Left renal pelvis (tissue), 4 donors: Measurements from ENCODE around the gene EPAS1. TPM values are rescaled to one million over a fixed set of nuclear protein-coding genes. Genes with fewer than 3 reads are reported as not detected.

Experiments
- DNase-seq, 4 donors: peaks; one replicate each; pipeline ENCODE4 v3.0.0-alpha.2; 2013; ENCODE audit warnings: low read depth in 4 of 4, low spot score in 3 of 4
- polyA plus RNA-seq, 4 donors: library from polyadenylated mRNA; unstranded; fragments of 120-200 nt; gene quantifications; one replicate each; pipeline ENCODE4 v1.2.1, GENCODE V29; 2013; ENCODE audit not compliant: insufficient read length in 4 of 4

EPAS1 gene
- polyA plus RNA-seq: 10 to 100 TPM; 23.0 to 58.5 (median 48.1) TPM

- DNase-seq: peak in 1 of 4 donors; percentile 54
Observed at GRCh38 chr2:46296840-46297545, at the start of gene EPAS1. EPAS1 (plus strand) TSS chr2:46297407; CDS start chr2:46297912, 505 bp downstream.

GRCh38 chr2:46248171-46248570, 49.0 kb upstream of the EPAS1 start:
- DNase-seq: no peak

DNA sequence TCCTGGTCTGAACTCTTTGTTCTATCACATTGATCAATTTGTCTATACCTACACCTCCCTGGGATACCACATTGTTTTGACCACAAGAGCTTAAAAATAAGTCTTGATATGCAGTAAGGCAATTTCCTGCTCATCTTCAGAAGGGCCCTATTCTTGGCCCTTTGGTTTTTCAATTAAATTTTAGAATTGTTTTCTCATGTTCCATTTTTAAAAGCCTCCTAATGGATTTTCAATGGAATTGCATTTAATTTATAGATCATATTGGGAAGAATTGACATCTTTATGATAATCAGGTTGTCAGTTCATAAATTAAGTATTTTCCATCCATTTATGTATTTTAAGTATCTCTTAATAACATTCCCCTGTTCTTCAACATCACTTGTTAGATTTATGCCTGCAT, 47.6 kb upstream of the EPAS1 start:
- DNase-seq: no peak

DNA sequence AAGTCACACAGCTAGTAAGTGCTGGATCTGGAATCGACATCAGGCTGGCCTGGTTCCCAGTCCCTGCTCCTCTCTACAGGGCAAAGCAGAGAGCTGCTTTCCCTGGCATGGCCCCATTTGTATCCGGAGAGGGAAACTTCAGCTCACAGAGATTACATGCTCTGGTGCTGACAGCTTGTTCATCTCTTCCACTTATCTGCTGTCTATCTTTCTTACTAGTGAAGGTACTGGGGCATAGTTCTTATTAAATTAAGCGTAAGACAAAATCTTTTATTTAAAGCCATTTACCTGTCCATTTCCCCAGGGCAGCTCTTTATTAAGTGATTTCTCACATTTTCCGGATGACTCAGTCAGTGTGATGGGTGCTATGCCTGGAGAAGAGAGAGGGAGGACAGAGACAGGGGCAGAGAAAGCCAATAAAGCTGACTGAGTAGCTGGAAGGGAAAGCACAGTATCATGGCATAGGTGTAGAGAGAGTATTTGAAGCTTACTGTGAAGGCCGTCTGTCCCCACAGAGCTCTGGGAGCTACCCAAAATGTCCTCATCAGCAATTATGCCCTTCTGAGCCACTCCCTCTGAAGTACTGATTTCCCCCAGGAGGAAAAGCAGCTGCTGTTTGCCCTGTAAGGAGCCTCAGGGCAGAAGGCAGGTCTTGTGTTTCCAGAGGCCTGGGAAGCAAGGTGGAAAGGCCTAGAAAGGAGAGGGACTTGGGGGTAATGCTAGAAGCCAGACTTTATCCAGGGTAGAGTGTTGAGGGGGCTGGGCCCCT, 44.1 kb upstream of the EPAS1 start:
- no peak for DNase-seq

GRCh38 chr2:46254474-46254873, 42.7 kb upstream of the EPAS1 start:
- DNase-seq: no peak

DNA sequence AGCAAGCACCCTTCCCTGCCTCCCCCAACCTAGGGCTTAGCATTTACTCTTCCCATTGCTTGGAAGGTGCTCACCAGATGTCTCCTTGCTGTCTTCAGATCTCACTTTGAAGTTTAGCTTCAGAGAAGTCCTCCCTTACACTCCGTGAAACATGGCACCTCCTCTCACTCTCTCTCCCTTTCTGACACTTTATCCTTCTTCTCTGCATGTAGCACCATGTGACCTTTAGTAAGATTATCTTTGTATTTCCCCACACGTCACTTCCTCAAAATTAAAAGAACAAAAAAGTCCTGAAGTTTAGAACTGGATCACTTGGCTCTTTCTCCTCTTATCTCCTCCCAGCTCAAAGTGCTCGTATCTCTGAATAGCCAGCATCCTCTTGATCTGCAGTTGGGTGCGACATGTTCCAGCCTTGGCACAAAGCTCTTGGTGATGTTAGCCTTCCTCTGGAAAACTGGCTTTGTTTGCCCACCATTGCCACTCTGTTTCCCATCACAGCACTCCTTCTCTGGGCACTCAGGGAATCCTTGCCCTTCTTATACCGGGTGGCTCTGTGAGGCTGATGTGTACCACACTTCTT, 40.6 kb upstream of the EPAS1 start:
- no peak for DNase-seq

DNA sequence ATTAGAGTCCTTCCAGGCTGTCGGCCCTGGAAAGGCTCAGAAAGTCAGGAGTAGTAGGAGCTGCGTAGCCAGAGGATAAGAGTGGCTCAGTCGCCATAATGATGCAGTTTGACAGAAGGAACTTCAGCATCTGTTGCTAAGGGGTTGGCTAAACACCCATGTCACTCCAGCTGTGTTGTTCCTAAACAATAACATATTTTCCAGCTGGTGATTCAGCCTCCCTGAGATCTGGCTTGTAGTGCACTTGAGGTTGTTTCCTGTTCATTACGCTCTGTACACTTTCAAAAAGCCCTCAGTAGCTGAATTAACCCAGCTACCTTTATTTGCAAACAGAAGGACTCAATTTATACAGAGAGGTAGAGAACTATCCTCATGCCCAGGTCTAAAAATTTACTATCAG, 39.7 kb upstream of the EPAS1 start:
- DNase-seq: no peak

DNA sequence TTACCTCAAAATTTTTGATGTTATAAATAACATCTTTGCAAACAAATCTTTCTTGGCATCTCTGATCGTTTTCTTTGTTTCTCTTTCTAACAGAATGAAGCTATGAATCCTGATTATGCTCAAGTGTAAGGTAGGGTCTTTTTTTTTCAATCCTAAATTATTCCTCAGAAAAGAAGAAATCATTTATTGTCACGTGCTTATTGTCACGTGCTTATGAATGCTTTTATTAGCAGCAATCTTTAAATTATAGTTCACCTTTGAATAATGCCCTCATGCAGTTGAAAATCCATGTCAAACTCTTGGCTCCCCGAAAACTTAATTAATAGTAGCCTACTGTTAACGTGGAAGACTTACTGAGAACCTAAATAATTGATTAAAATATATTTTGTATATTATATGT, 39.2 kb upstream of the EPAS1 start:
- DNase-seq: no peak

DNA sequence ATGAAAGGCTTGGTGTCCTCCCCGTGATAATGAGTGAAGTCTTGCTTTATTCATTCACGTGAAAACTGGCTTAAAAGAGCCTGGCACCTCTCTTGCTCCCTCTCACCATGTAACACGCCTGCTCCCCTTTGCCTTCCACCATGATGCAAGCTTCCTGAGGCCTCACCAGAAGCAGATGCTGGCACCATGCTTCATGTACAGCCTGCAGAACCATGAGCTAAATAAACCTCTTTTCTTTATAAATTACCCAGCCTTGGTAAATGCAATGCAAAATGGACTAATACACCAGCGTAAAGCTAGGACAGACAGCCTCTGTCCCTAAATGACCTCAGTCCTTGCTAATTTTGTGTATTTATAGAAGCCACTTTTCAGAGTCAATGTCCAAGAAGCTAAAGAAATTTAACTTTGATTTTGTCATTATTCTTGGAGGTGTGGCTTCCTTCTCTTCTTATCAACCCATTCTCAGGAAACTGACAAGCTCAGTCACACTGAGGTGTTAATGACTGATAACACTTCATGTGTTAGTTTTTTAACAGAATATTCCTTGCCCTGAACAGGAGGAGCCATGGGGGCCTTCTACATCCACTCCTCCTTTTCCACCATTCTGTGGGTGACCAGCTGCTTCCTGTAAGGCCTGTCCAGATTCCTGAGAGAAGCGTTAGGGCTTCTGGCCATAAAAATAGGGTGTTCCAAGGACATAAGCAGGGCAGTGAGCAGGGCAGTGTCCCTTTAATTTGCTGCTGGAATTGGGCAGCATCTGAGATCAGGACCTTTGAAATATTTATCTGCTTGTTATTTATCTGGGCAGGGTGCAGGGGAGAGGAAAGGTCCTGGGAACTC, 38.0 kb upstream of the EPAS1 start:
- no peak for DNase-seq

- DNase-seq: no peak
Observed at GRCh38 chr2:46259777-46260168, 37.4 kb upstream of the EPAS1 start.

- no peak for DNase-seq
Observed at GRCh38 chr2:46260305-46260704, 36.9 kb upstream of the EPAS1 start.

- DNase-seq: no peak
Observed at GRCh38 chr2:46262248-46262938, 34.8 kb upstream of the EPAS1 start.

DNA sequence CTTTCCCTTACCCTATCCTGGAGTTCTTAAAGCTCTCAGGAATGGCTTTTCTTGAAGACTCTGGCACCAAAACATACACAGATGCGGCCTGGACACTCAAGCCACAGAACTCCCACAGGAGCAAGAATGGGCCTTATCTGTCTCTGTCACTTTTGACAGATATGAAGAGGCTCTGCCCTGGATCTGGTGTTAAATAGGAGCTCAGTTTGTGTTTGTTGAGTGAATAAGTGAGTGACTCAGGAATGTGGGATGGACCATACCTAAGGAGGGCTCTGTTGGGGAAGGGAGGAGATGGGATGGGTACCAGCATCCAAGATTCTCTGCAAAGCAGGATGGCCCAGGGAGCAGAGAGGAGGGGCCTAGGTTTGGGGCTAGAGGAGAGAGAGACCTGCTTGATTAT, 33.9 kb upstream of the EPAS1 start:
- DNase-seq: no peak

DNA sequence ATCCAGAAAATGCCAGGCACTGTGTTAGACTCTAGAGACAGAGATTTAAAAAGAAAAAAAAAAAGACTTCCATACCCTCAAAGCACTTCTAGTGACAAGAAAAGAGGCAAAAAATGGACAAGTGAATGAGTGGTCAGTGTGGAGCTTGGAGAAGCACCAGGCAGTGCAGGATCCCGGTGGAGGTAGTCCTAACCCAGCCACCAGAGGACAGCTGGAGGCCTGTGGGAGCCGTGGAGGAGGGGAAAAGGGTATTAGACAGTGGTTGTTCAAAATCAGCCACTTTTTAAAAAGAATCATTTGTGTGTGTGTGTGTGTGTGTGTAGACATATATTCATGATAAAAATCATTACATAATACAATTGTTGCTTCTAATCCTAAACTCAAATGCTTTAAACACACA, 32.8 kb upstream of the EPAS1 start:
- no peak for DNase-seq

- no peak for DNase-seq
Observed at GRCh38 chr2:46266134-46266533, 31.1 kb upstream of the EPAS1 start.

GRCh38 chr2:46267616-46268015, 29.6 kb upstream of the EPAS1 start:
- no peak for DNase-seq

- no peak for DNase-seq
Observed at GRCh38 chr2:46268196-46268595, 29.0 kb upstream of the EPAS1 start.

- no peak for DNase-seq
Observed at GRCh38 chr2:46269001-46269400, 28.2 kb upstream of the EPAS1 start.

- DNase-seq: no peak
Observed at GRCh38 chr2:46269544-46270273, 27.5 kb upstream of the EPAS1 start.

DNA sequence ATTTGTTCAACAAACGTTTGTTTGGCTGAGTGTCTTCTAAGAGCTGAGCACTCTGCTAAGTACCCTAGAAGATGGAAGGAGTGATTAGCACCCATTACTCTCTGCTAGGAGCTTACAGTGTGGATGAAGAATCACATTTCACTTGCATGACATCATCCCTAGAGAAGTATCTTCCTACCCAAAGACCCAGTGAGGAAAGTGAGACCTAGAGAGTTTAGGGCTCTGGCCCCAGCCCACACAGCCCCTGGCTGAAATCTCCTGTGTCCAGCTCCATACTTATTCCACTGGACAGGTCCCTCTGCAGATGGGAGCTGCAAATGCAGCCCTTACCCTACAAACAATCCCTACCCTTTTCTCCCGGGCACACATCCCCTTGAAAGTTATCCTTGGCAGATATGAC, 26.8 kb upstream of the EPAS1 start:
- DNase-seq: no peak
